Measurements from ENCODE around the gene ACAP2.

ACAP2 gene

GRCh38 chr3:195251336-195252065 is 191.3 kb downstream of the ACAP2 start:
- H3K27ac ChIP-seq = no peak overlapping the region
- TF ChIP-seq ZFX (IDR thresholded peaks at IDR 0.05) = no peak
- TF ChIP-seq CTCF (conservative IDR thresholded peaks at IDR 0.05) = no peak

- no peak overlapping the region for H3K27ac ChIP-seq
- no peak for TF ChIP-seq ZFX (IDR thresholded peaks at IDR 0.05)
- TF ChIP-seq CTCF (conservative IDR thresholded peaks at IDR 0.05) = no peak
Measured at GRCh38 chr3:195250473-195251251, 192.2 kb downstream of the ACAP2 start.

- TF ChIP-seq ZFX (IDR thresholded peaks at IDR 0.05) (no peak), CTCF (conservative IDR thresholded peaks at IDR 0.05) (no peak)
- H3K27ac ChIP-seq = no peak overlapping the region
Measured at GRCh38 chr3:195249858-195250464, 192.9 kb downstream of the ACAP2 start.

GRCh38 chr3:195249057-195249770 is 193.6 kb downstream of the ACAP2 start:
- H3K27ac ChIP-seq = no peak overlapping the region
- no peak for TF ChIP-seq CTCF (conservative IDR thresholded peaks at IDR 0.05)
- TF ChIP-seq ZFX (IDR thresholded peaks at IDR 0.05) = no peak

GRCh38 chr3:195248281-195248680 is 194.5 kb downstream of the ACAP2 start:
- TF ChIP-seq CTCF (conservative IDR thresholded peaks at IDR 0.05) (no peak), ZFX (IDR thresholded peaks at IDR 0.05) (no peak)

GRCh38 chr3:195247863-195248189 is 195.0 kb downstream of the ACAP2 start:
- TF ChIP-seq CTCF (conservative IDR thresholded peaks at IDR 0.05) (no peak), ZFX (IDR thresholded peaks at IDR 0.05) (no peak)
- H3K27ac ChIP-seq = no peak overlapping the region

More at GRCh38 chr3:195248281-195248680, 194.5 kb downstream of the ACAP2 start:
- H3K27ac ChIP-seq = no peak overlapping the region
